HFFc6 (cell line): Measurements from ENCODE around the gene DNAH17. TPM values are rescaled to one million over a fixed set of nuclear protein-coding genes. Genes with fewer than 3 reads are reported as not detected.

ENCODE experiments used
- DNase-seq: peaks from one replicate; pipeline ENCODE4 v3.0.0-alpha.2; 2018
- H3K27ac Mint-ChIP-seq: 2 replicates; pipeline ENCODE4 v1.8.0; 2020; ENCODE audit warnings: mild to moderate bottlenecking, mixed read lengths
- H3K27me3 Mint-ChIP-seq: 2 replicates; pipeline ENCODE4 v1.8.0; 2021; ENCODE audit warnings: mild to moderate bottlenecking, moderate library complexity, mixed read lengths; ENCODE audit not compliant: insufficient read depth
- H3K36me3 Mint-ChIP-seq: 2 replicates; pipeline ENCODE4 v1.8.0; 2021; ENCODE audit warnings: low read depth, mixed read lengths
- H3K4me1 Mint-ChIP-seq: 2 replicates; pipeline ENCODE4 v1.8.0; 2020; ENCODE audit warnings: low read depth, mixed read lengths
- H3K4me3 Mint-ChIP-seq: 2 replicates; pipeline ENCODE4 v1.8.0; 2020; ENCODE audit warnings: mild to moderate bottlenecking, moderate library complexity, mixed read lengths
- H3K9me3 Mint-ChIP-seq: 2 replicates; pipeline ENCODE4 v1.8.0; 2020; ENCODE audit warnings: mild to moderate bottlenecking, mixed read lengths
- total RNA-seq, 6 experiments: library from RNA; stranded (reverse); fragmentation: NEBNext Ultra II Directional; extraction: Animal tissue kit (Norgen Biotek cat#: 25700); gene quantifications; 2 replicates in 1 of 6; 3 replicates in 5 of 6; pipeline ENCODE4 v1.2.3, GENCODE V29; 2021
- TF ChIP-seq, protein P1 (sequence below): fragments of 200-600 bp; sonication (generic); IDR thresholded peaks from 2 replicates; pipeline ENCODE4 v1.5.0; 2021; ENCODE audit warnings: antibody characterized with exemption, mild to moderate bottlenecking

Gene DNAH17
- total RNA-seq, 6 experiments from 2014 or later: not detected

DNA sequence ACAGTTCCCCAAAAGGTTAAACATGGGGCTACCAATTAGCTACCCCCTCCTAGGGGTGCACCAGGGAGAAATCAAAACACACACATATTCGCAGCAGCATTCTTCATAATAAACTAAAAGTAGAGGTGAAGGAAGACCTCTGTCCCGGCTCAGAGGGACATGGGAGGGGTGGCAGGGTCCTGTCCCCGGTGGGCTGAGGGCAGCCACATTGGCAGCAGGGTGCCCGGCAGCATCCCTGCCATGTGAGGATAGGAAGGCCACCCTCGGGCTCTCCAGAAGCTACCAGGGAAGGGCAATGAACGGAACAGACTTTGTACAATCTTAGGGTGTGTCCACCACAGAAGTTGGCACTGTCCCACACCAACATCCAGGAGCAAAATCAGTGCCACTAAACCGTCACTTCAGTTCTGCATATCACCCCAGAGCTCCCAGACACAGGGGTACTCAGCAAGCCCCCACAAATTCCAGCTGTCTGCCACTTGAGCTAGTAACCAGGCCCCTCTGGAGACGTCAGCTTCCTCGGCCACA lies 3.1 kb upstream of the DNAH17 start:
- H3K4me3 Mint-ChIP-seq: no peak overlapping the region
- H3K27me3 Mint-ChIP-seq: peaks cover 22% of the 10 kb centered on the region
- peaks cover 5% of the 10 kb centered on the region; the same call in 1 of the 2 replicates for H3K4me1 Mint-ChIP-seq
- no peak for DNase-seq
- H3K36me3 Mint-ChIP-seq: no peaks in the 10 kb centered on the region
- no peaks in the 10 kb centered on the region for H3K9me3 Mint-ChIP-seq
- no peak overlapping the region for H3K27ac Mint-ChIP-seq
- TF ChIP-seq, protein P1, sequence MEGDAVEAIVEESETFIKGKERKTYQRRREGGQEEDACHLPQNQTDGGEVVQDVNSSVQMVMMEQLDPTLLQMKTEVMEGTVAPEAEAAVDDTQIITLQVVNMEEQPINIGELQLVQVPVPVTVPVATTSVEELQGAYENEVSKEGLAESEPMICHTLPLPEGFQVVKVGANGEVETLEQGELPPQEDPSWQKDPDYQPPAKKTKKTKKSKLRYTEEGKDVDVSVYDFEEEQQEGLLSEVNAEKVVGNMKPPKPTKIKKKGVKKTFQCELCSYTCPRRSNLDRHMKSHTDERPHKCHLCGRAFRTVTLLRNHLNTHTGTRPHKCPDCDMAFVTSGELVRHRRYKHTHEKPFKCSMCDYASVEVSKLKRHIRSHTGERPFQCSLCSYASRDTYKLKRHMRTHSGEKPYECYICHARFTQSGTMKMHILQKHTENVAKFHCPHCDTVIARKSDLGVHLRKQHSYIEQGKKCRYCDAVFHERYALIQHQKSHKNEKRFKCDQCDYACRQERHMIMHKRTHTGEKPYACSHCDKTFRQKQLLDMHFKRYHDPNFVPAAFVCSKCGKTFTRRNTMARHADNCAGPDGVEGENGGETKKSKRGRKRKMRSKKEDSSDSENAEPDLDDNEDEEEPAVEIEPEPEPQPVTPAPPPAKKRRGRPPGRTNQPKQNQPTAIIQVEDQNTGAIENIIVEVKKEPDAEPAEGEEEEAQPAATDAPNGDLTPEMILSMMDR: no peak

DNA sequence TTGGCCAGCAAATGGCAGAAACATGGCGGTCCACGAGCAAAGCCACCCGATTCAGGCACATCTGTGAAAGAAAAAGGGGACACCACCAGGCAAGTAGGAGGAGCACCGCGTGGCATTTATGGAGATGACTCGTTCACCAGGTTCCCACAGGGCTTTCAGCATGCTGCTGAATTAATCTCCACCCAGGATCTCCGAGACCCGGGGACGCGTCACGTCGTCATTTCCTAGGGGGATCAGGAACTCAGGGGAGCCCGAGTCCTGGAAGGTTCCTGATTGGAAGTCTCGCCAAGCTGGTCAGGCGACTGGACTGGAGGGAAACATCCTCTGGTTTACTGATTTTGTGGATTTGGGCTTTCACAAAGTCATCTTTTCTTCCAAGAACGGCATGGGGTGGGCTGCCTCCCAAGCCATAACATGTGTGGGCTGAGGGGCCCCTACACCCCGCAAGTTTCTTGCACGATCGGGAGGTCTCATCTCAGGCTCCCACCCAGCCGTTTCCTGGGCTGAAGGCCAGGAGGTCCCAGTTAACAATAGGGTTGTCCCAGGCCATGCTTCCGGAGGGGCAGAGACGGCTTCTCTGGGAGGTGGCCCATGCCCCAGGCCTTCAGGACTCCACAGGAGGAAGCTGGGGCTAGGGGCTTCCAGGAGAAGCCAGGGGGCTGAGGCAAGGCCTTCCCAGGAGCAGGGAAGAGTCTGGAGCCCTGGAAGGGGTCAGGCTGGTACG lies 645 bp downstream of the DNAH17 start:
- H3K27me3 Mint-ChIP-seq: peaks cover 34% of the 10 kb centered on the region
- no peak overlapping the region for H3K27ac Mint-ChIP-seq
- H3K4me1 Mint-ChIP-seq: peaks cover 5% of the 10 kb centered on the region; the same call in 1 of the 2 replicates
- TF ChIP-seq, protein P1: no peak
- H3K4me3 Mint-ChIP-seq: no peak overlapping the region
- no peaks in the 10 kb centered on the region for H3K36me3 Mint-ChIP-seq
- DNase-seq: no peak
- H3K9me3 Mint-ChIP-seq: no peaks in the 10 kb centered on the region

- Mint-ChIP-seq H3K27ac (no peak overlapping the region), H3K4me3 (no peak overlapping the region), H3K4me1 (peaks cover 5% of the 10 kb centered on the region; the same call in 1 of the 2 replicates), H3K36me3 (no peaks in the 10 kb centered on the region), H3K27me3 (peaks cover 41% of the 10 kb centered on the region), H3K9me3 (no peaks in the 10 kb centered on the region)
- TF ChIP-seq, protein P1: no peak
- no peak for DNase-seq
Observed at GRCh38 chr17:78575899-78576298, 1.3 kb downstream of the DNAH17 start.

GRCh38 chr17:78575340-78575739 lies 1.9 kb downstream of the DNAH17 start:
- TF ChIP-seq, protein P1: no peak
- Mint-ChIP-seq H3K4me1 (peaks cover 5% of the 10 kb centered on the region; the same call in 1 of the 2 replicates), H3K27me3 (peaks cover 44% of the 10 kb centered on the region), H3K27ac (no peak overlapping the region), H3K36me3 (no peaks in the 10 kb centered on the region), H3K9me3 (no peaks in the 10 kb centered on the region), H3K4me3 (no peak overlapping the region)
- DNase-seq: no peak

GRCh38 chr17:78573955-78574354 lies 3.2 kb downstream of the DNAH17 start:
- DNase-seq: no peak
- TF ChIP-seq, protein P1: 0 out of 2 replicates have a peak, but pooled peaks have one; percentile 14
- no peaks in the 10 kb centered on the region for H3K9me3 Mint-ChIP-seq
- H3K27me3 Mint-ChIP-seq: peaks cover 47% of the 10 kb centered on the region
- no peaks in the 10 kb centered on the region for H3K4me1 Mint-ChIP-seq
- H3K4me3 Mint-ChIP-seq: no peak overlapping the region
- H3K27ac Mint-ChIP-seq: no peak overlapping the region
- no peaks in the 10 kb centered on the region for H3K36me3 Mint-ChIP-seq
